Keratinocyte (primary cell): Measurements from ENCODE around the gene PPP1R18. TPM values are rescaled to one million over a fixed set of nuclear protein-coding genes. Genes with fewer than 3 reads are reported as not detected.

Experiments used
- DNase-seq: peaks from one replicate; pipeline ENCODE4 v3.0.0-alpha.2; 2011; ENCODE audit warnings: low read depth, missing footprints, low spot score
- FAIRE-seq: peaks from 2 replicates; lab custom pipeline; 2011; peaks lifted over from hg19 to GRCh38; lab: Jason Lieb, UNC
- H2AFZ ChIP-seq: 2 replicates; pipeline ENCODE4 v1.6.0; 2012; ENCODE audit warnings: low read length, control low read depth, inconsistent platforms; ENCODE audit not compliant: control insufficient read depth
- H3K27ac ChIP-seq: 2 replicates; pipeline ENCODE4 v1.5.1; 2011; ENCODE audit warnings: low read length; ENCODE audit not compliant: control insufficient read depth, insufficient read depth
- H3K27me3 ChIP-seq: 3 replicates; pipeline ENCODE4 v1.6.0; 2011; ENCODE audit warnings: low read length; ENCODE audit not compliant: control insufficient read depth, insufficient read depth; ENCODE audit errors: extremely low read depth
- H3K36me3 ChIP-seq, 2 experiments: 2 replicates in 1 of 2; 3 replicates in 1 of 2; pipeline ENCODE4 v1.5.1; 2011; ENCODE audit warnings: low read length in 2 of 2, mild to moderate bottlenecking in 1 of 2; ENCODE audit not compliant: control insufficient read depth in 2 of 2, insufficient read depth in 2 of 2; ENCODE audit errors: extremely low read depth in 1 of 2
- H3K4me1 ChIP-seq: 3 replicates; pipeline ENCODE4 v1.5.1; 2011; ENCODE audit warnings: low read length; ENCODE audit not compliant: control insufficient read depth, insufficient read depth; ENCODE audit errors: extremely low read depth
- H3K4me2 ChIP-seq: 3 replicates; pipeline ENCODE4 v1.6.0; 2011; ENCODE audit warnings: low read depth, low read length; ENCODE audit not compliant: control insufficient read depth, insufficient read depth; ENCODE audit errors: extremely low read depth
- H3K4me3 ChIP-seq, 3 experiments: fragments of 200-600 bp in 1 of 3; sonication (generic) in 1 of 3; 2 replicates in 2 of 3; 3 replicates in 1 of 3; pipeline ENCODE4 v1.5.1; 2011 to 2016; ENCODE audit warnings: low read length in 3 of 3, mild to moderate bottlenecking in 3 of 3, control low read depth in 2 of 3, inconsistent platforms in 1 of 3, low read depth in 1 of 3, mixed read lengths in 1 of 3, mixed run types in 1 of 3, moderate library complexity in 1 of 3; ENCODE audit not compliant: control insufficient read depth in 2 of 3, insufficient read depth in 2 of 3; ENCODE audit errors: extremely low read depth in 1 of 3
- H3K79me2 ChIP-seq: 2 replicates; pipeline ENCODE4 v1.6.0; 2012; ENCODE audit warnings: low read length; ENCODE audit not compliant: control insufficient read depth, insufficient read depth
- H3K9ac ChIP-seq: 3 replicates; pipeline ENCODE4 v1.6.0; 2011; ENCODE audit warnings: low read length; ENCODE audit not compliant: control insufficient read depth, insufficient read depth; ENCODE audit errors: extremely low read depth
- H3K9me1 ChIP-seq: 3 replicates; pipeline ENCODE4 v1.6.0; 2011; ENCODE audit warnings: low read length; ENCODE audit not compliant: control insufficient read depth, insufficient read depth; ENCODE audit errors: extremely low read depth
- H3K9me3 ChIP-seq: 2 replicates; pipeline ENCODE4 v1.5.1; 2012; ENCODE audit warnings: low read depth, low read length; ENCODE audit not compliant: control insufficient read depth
- H4K20me1 ChIP-seq: 3 replicates; pipeline ENCODE4 v1.6.0; 2011; ENCODE audit warnings: low read length; ENCODE audit not compliant: control insufficient read depth, insufficient read depth; ENCODE audit errors: extremely low read depth
- CTCF ChIP-seq, 3 experiments: IDR thresholded peaks in 1 of 3; conservative IDR thresholded peaks in 1 of 3; optimal IDR thresholded peaks in 1 of 3; 2 replicates in 2 of 3; 3 replicates in 1 of 3; pipeline versions ENCODE3 to v1.5.1; 2011; ENCODE audit warnings: low read length in 3 of 3, mild to moderate bottlenecking in 3 of 3, moderate library complexity in 2 of 3, control low read depth in 1 of 3, inconsistent platforms in 1 of 3; ENCODE audit not compliant: insufficient read depth in 2 of 3; ENCODE audit errors: extremely low read depth in 1 of 3
- EZH2 ChIP-seq: IDR thresholded peaks from one replicate; pipeline ENCODE4 v1.6.1; 2012; ENCODE audit warnings: inconsistent platforms, mild to moderate bottlenecking, low read length, moderate library complexity
- dilution Hi-C: fragments of 300-500 bp; cut with MboI; formaldehyde crosslinking; loops from one replicate; pipeline ENCODE4 v1.7.0; 2020; ENCODE audit warnings: low sequenced_read_pairs; ENCODE audit not compliant: extremely low pct_ligation_motif_present
- polyA plus RNA-seq, 5 experiments: library from polyadenylated mRNA; depleted of rRNA in 3 of 5; stranded (reverse) in 3 of 5; stranded (forward) in 1 of 5; unstranded in 1 of 5; fragments of >200 nt; gene quantifications; 1 replicate in 1 of 5; 2 replicates in 3 of 5; 3 replicates in 1 of 5; pipeline versions ENCODE4 v1.2.1 to v1.2.3, GENCODE V29; 2011 to 2012; ENCODE audit warnings: missing spikeins in 2 of 5, low read depth in 1 of 5, low replicate concordance in 1 of 5

PPP1R18 gene
- polyA plus RNA-seq, 1 donor (not counting 4 experiments of a cell fraction or from before 2014, with no cell fraction given): 88.9 TPM

DNA sequence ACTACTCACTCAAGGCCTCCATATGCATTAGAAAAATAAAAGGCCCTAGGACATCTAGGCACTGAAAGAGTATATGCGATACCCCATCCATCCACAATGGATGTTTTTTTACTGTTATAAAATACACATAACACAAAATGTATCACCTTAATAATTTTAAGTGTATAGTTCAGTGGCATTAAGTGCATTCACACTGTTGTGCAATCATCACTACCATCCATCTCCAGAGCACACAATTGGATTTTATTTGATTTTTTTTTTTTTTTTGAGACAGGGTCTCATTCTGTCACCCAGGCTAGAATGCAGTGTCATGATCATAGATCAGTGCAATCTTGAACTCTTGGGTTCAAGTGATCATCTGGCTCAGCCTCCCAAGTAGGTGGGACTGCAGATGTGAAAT, 27.8 kb upstream of the PPP1R18 start:
- DNase-seq: no peak
- no peak overlapping the region for H3K4me2 ChIP-seq
- H3K4me1 ChIP-seq: peaks cover 22% of the 10 kb centered on the region
- H3K27me3 ChIP-seq: no peaks in the 10 kb centered on the region
- H3K36me3 ChIP-seq: peaks cover 15 to 18% of the 10 kb centered on the region in 2 experiments
- H3K9ac ChIP-seq: no peak overlapping the region
- no peaks in the 10 kb centered on the region for H4K20me1 ChIP-seq
- no peaks in the 10 kb centered on the region for H3K9me3 ChIP-seq
- H3K27ac ChIP-seq: no peak overlapping the region
- H3K79me2 ChIP-seq: peaks cover 5% of the 10 kb centered on the region
- no peak for TF ChIP-seq CTCF (optimal IDR thresholded peaks at IDR 0.05 in 1 of 3, IDR thresholded peaks at IDR 0.05 in 1 of 3, conservative IDR thresholded peaks at IDR 0.05 in 1 of 3; ENCODE audit: extremely low read depth in 1 of 3, insufficient read depth in 2 of 3, low read length in 3 of 3)
- no peak for TF ChIP-seq EZH2
- dilution Hi-C loops: no loop called here
- no peak overlapping the region for H3K4me3 ChIP-seq
- H2AFZ ChIP-seq: no peak overlapping the region
- no peak for FAIRE-seq
- no peaks in the 10 kb centered on the region for H3K9me1 ChIP-seq

- peak overlapping the region; percentile 20 for H3K4me2 ChIP-seq
- no peak overlapping the region for H3K27ac ChIP-seq
- no peaks in the 10 kb centered on the region for H3K27me3 ChIP-seq
- H3K4me3 ChIP-seq: no peak overlapping the region
- TF ChIP-seq CTCF (optimal IDR thresholded peaks at IDR 0.05 in 1 of 3, IDR thresholded peaks at IDR 0.05 in 1 of 3, conservative IDR thresholded peaks at IDR 0.05 in 1 of 3; ENCODE audit: extremely low read depth in 1 of 3, insufficient read depth in 2 of 3, low read length in 3 of 3) (no peak), EZH2 (no peak)
- H3K9me1 ChIP-seq: no peaks in the 10 kb centered on the region
- peaks cover 15 to 25% of the 10 kb centered on the region in 2 experiments for H3K36me3 ChIP-seq
- no peaks in the 10 kb centered on the region for H4K20me1 ChIP-seq
- H3K9me3 ChIP-seq: no peaks in the 10 kb centered on the region
- dilution Hi-C loops: no loop called here
- peaks cover 15% of the 10 kb centered on the region for H3K4me1 ChIP-seq
- H3K79me2 ChIP-seq: peaks cover 4% of the 10 kb centered on the region
- H2AFZ ChIP-seq: no peak overlapping the region
- no peak overlapping the region for H3K9ac ChIP-seq
- DNase-seq: no peak
- FAIRE-seq: peak; percentile 32
Measured at GRCh38 chr6:30712441-30712945, 26.0 kb upstream of the PPP1R18 start.
